Activated CD8-positive, alpha-beta memory T cell treated with anti-CD3 and anti-CD28 coated beads, Interleukin-2, amount 50 U/mL, for 24 hours (primary cell): Measurements from ENCODE around the gene ANKS1B.
"Not testable (repeated sequence)": the region's sequence is repeated elsewhere in the genome, so short reads cannot be mapped to it uniquely, and the experiment has no call there.

Experiments used
- DNase-seq: peaks from one replicate; pipeline ENCODE4 v3.0.0-alpha.2; 2020; ENCODE audit errors: extremely low read depth

ANKS1B gene

DNA sequence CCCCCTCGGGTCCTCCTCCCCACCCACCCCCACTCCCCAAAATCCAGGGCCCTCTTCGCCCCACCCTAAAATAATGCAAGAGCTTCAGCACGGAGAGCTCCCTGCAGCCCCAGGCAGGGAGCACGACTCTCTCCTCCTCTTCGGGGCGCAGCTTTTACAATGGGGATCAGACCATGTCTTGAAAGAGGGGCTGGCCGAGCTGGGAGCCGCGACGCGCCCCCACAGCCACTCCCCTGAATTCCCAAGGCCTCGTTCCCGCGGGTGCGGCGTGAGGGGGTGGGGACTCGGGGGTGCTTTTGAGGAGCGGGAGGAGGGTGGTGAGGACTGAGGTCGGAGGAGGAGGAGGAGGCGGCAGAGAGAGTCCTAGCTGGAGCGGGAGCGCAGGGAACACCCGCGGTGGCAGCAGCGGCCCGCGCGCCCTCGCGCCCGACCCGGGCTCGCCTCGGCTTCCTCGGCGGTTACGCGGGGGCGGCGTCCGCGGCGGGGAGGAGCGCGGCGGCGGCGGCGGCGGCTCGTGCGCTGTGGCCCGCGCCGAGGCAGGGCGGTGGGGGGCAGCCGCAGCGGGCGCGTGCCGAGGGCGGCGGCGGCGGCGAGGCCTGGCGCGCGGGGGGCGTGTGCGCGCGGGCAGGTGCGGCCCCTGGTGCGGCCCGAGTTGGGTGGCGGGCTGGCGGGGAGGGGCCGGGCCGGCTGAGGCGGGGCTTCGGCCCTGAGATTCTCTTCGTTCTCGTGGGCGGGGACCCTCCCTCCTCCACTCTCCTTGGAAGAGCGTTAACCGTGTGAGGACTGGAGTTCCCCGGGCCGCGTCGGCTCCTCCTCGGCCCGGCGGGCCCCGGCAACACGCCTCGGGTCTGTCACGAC lies at the start of gene ANKS1B:
Gene ANKS1B, minus strand, starts transcription at position 666 of the 858 bp plus-strand sequence. CDS start 699 bp downstream, outside the sequence.
- DNase-seq: no peak

DNA sequence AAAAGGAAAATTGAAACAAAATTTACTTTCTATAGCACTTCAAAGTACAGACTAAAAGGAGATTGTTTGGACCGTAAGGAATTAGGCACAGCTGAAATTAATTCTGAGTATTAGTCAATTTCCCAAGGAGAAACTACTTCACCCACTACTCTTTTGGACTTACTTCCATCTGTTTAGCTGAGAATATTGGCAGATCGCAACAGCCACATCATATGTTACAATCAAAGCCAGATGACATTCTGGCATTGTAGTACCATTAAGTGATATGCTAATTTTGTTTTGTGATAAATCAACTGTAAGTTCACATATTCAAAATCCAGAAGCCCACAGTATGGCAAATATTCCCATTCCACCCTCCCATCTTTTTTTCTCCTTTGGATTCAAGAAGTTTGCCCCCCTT lies 47.1 kb upstream of the ANKS1B start:
- no peak for DNase-seq

DNA sequence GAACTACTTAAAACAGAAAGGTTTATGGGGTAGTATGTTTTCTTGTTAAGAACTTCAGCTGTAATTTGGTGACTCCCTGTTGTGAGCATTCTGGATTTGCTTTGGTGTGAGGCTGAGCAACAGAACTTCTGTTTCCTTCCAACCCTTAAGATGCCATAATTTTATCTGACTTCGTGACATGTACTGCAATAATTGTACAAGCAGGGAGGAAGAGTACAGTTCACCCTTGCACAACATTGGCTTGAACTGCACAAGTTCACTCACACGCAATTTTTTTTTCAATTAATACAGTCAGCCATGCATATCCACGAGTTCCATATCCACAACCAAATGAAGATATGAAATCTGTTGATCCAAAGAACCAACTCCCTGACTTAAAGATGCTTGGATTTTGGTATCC lies 42.9 kb upstream of the ANKS1B start:
- no peak for DNase-seq

DNA sequence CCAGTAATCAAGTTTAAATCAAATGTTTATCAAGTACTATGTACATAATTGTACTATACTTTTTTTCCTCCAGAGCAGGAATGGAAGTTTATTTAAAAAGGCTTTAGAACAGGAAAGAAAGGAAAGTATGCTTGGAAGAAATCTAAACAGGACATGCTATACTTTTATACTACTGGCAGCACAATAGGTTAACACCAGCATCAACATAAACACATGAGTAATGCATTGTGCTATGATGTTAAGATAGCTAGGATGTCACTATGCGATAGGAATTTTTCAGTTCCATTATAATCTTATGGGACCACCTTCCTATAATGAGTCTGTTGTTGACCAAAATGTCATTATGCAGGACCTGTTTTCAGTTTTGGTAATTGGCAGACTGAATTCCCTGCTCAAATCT lies 41.5 kb upstream of the ANKS1B start:
- no peak for DNase-seq

DNA sequence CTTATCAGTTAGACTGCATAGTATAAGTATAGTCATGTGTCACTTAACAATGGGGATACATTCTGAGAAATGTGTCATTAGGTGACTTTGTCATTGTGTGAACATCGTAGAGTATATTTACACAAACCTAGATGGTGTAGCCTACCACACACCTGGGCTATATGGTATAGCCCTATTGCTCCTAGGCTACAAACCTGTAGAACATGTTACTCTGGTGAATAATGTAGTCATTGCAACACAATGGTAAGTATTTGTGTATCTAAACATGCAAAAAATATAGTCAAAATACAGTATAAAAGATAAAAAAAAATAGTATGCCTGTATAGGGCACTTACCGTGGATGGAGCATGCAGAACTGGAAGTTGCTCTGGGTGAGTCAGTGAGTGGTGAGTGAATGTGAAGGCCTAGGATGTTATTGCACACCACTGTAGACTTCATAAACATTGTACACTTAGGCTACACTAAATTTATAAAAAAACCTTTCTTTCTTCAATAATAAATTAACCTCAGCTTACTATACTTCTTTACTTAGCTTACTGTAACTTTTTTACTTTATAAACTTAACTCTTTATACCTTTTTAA lies 40.3 kb upstream of the ANKS1B start:
- DNase-seq: no peak

DNA sequence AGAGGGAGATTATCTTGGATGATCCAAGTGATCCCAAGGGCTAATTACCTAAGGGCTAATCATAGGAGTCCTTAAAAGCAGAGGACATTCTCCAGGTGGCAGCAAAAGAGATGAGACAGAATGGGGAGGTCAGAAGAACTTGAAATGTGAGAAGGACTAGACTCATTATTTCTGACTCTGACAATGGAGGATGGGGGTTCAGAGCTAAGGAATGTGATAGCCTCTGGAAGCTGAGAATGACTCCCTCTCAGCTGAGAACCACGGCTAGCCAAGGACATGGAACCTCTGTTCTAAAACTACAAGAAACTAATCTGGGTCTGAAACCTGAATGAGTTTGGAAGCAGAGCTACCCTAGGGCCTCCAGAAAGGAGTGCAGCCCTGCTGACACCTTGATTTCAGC lies 35.6 kb upstream of the ANKS1B start:
- DNase-seq: no peak

DNA sequence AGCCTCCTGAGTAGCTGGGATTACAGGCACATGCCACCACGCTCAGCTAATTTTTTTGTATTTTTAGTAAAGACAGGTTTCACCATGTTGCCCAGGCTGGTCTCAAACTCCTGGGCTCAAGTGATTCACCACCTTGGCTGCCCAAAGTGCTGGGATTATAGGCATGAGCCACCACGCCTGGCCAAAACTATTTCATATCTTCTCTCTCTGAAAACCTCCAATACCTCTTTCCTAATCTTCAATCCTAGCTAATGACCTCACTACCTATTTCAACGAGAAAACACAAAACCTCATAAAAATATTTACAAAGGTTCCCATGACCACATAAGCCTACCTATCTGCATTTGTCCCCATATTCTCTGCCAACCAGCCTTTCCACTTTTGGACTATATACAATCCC lies 32.3 kb upstream of the ANKS1B start:
- DNase-seq: no peak

DNA sequence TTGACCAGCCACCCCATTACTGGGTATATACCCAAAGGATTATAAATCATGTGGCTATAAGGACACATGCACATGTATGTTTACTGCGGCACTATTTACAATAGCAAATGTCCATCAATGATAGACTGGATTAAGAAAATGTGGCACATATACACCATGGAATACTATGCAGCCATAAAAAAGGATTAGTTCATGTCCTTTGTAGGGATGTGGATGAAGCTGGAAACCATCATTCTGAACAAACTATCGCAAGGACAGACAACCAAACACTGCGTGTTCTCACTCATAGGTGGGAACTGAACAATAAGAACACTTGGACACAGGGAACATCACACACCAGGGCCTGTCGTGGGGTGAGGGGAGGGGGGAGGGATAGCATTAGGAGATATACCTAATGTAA lies 31.6 kb upstream of the ANKS1B start:
- DNase-seq: not testable (repeated sequence)

DNA sequence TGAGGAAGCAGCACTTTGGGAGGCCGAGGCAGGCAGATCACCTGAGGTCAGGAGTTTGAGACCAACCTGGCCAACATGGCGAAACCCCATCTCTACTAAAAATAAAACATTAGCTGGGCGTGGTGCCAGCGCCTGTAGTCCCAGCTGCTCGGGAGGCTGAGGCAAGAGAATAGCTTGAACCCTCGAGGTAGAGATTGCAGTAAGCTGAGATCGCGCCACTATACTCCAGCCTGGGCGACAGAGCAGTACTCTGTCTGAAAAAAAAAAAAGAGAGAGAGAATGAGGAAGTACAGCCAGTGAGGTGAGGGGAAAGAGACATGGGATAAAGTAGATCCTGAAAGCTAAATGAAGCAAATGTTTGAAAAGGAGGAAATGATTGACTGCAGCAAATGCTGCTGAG lies 21.1 kb upstream of the ANKS1B start:
- DNase-seq: not testable (repeated sequence)

DNA sequence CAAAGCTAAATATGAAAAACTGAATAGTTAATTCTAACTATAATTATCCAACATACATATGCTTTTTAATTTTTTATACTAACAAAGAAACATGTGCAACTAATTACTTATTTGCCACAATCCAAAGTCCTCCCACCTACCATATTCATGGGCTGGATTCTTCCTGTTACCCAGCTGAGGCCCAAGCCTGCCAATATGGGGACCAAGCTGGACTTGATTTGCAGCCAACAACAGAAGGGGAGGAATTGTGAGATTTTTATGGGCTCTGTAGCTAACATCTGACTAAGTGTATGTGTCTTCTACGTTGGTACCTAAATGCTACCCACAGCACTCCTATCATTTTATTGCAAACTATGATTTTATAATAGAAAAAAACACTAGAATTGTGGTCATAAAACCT lies 13.1 kb upstream of the ANKS1B start:
- no peak for DNase-seq

DNA sequence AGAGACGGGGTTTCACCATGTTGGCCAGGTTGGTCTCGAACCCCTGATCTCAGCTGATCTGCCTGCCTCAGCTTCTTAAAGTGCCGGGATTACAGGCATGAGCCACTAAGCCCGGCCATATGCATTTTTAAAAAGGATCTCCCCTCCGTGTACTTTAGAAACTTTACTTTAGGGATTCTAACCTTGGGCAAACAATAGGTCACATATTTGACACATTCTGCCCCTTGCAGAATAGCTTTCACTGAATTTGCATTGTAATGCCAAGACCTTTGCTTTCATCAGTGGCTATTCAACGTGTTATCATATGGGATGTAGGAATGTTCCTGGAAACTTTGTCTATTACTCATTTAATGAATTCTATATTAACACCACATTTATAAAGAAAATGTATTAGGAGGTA lies 11.4 kb upstream of the ANKS1B start:
- DNase-seq: no peak

DNA sequence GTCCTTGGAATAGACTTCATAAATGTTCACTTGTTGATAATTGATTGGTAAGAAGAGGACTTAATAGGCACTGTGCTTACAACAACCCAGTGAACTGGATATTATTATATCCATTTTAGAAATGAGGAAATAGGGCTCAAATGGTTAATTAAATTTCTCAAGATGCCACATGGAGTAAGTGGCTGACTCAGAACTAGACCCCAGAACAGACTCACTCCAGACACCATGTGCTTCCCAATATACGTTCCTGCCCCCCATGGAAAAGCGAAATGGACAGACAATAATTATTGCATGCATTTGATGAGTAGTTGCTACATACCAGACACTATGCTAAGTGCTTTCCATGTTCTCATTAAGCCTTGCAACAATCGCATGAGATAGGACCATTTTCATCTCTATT lies 895 bp upstream of the ANKS1B start:
- DNase-seq: no peak

DNA sequence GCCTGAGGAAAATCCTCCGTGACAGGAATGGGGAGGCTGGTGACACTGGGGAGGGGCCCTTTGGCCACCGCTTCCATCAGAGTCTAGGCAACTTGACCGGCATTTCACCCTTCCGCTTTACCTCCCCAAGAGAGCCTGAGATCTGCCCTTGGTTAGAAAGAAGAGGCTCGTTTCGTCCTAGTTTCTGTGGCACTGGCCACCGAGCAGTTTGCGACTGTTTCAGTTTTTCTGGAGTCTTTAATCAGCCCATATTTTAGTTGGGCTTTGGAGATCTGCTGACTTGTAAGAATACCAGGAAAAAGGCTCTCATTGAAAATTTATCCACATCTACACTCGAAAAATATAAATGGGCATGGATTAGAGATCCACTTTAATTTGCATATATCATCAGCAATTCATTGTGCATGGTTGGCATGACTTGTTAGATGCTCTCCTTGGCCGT lies 414 bp upstream of the ANKS1B start:
- DNase-seq: no peak

DNA sequence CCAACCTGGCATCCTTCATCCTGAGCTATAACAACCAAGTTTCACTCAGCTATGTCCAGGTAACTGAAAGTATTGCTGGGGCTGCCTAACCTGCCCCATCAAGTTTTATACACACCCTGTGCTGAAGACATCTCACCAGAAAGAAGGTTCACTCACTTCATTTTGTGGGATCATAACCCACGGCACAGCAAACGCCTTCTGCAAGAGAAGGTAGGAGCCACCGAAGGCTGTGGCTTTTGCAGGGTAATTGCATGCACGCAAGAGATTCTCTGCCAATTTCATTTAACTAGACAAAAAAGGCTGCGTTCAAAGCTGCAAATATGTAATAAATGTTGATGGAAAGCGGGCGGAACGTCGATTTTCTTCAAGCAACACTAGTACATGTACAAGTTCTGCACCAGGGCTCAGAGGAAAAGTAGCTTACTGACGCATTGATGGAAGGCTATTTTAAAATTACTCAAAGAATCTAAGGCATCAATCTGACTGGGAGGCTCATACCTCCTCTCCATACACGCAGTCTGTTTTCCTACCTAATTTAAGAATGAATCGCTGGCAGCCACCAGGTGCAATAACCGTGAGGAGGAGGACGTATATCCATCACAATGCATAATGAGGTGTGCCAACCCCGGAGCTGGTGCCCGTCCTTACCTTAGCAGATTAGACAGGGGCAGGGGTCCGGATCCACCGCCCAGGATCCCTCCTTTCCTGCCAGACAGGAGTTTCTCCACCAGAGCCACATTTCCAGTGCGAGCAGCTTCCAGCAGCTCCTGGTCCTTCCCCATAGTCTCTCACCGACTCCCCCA lies 1.1 kb downstream of the ANKS1B start:
- DNase-seq: no peak

DNA sequence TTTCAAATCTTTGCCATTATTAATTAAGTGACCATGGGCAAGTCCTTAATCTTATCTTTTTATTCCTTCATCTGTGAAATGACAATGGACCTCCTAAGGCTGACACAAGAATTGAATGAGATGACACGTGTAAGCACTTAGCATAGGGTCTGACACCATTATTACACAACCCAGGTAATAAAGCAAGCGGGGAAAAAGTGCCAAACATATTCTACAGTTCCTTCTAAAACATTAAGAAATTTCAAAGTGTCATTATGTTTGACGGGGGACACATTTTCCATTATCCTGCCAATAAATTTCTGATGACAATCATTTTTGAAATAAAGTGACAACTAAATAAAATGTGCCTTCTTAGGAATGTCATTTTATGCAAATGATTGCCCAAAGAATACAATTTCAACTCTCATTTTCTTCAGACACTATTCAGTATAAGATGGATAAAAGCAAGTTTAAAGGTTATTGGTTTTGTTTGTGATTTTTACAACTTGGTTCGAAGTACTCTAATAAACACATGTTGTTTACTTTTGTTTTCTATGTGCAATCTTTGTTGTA lies 3.0 kb downstream of the ANKS1B start:
- no peak for DNase-seq

DNA sequence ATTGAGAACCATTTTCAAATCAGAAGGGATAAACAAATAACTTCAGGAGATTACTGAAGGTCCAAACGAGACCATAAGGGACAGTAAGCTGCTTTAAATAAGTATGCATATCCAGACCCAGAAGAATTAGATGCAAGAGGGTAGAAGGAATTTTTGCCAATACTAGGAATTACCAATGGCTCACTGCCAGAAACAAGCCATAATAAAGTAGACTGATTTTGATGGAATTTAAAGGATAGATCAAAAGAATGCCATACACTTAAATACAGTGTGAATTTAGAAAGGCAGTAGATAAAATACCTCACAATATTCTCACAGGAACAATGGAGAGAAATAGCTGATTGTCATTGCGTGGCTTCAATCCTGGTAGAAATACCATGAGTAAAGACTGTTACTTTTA lies 5.3 kb downstream of the ANKS1B start:
- no peak for DNase-seq

DNA sequence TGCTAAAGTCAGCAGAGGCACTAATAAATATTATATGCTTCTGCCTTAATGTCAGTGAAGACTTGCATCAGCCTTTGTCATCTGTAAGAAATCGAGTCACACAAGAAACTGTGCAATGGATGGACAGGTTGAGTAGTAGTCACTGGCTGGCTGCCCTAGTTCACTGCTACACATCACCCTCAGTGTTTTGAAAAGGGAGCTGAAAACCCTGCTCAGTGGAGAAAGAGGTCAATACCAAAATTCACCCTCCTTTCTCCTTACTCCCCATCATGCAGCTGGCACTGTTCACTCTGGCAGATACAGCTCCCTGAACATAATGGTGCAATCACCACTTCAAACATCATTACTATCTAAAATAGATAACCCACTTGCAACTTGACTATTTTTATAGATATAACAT lies 6.6 kb downstream of the ANKS1B start:
- no peak for DNase-seq

DNA sequence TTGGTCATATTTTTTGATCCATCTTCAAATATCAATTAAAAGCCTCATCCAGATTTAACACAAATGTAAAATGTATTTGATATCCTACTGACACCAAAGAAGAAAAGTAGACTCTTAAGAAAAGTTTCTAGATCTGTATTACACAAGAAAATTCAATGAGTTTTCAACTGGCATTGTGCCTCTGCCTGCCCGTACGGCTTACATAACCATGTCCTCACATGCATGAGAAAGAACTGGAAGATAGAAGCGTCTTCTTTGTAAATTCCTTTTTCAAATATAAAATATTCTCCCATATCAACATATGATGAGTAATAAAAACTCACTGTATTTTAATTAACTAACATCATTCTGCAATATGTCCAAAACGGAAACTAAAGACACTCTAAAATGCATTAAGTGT lies 7.2 kb downstream of the ANKS1B start:
- DNase-seq: no peak

DNA sequence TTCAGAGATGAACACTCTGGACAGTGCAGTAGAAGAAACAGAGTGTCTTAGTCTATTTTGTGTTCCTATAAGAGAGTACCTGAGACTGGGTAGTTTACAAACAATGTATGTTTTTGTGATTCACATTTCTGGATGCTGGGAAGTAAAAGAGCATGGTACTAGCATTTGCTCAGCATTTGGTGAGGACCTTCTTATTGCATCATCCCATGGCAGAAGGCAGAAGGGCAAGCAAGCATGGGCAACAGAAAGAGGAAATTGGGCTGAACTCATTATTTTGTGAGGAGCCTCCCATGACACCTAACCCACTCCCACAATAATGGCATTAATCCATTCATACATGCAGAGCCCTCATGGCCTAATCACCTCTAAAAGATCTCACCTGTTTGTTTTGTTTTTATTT lies 8.0 kb downstream of the ANKS1B start:
- no peak for DNase-seq

DNA sequence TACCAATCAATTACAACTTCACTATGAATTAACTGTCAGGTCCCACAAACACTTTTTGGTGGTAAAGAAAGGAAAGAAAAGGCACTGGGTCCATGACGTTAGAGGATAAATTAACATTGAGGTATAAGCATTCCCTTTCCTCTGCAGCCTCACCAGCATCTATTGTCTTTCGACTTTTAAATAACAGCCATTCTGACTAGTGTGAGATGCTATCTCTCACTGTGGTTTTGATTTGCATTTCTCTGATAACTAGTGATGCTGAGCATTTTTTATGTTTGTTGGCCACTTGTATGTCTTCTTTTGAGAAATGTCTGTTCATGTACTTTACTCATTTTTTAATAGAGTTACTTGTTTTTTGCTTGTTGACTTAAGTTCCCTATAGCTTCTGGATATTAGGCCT lies 9.4 kb downstream of the ANKS1B start:
- DNase-seq: no peak

DNA sequence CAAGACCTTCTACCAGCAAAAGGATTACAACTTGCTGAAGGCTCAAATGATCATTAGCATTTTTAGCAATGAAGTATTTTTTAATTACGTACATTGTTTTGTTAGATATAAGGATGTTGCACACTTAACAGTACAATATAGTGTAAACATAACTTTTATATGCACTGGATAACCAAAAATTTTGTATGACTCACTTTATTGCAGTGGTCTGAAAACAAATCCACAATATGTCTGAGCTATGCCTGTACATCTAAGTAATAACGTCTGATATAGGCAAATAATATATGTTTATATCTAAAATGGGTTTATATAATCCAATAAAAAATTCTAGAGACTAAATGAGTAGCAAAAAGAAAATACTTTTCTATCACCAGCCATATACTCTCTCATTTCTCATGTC lies 10.6 kb downstream of the ANKS1B start:
- DNase-seq: no peak

DNA sequence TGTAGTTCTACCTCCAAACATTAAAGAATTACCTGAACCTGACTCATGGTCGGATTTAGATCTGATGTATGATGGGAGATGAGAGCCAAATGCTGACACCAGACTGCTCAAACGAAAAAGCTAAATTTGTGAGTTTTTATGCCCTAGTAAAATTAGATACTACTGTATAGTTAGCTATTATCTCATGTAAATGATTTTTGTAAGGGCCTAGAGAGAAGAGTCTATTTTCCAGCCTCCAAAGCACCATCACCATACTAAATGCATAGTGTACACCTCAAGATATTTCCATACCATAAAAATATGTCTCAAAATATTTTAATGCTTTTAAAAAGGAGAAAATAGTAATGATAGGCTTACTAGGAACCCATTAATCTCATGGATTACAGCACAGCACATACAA lies 18.3 kb downstream of the ANKS1B start:
- DNase-seq: no peak
